Measurements from ENCODE around the gene RASGRP4.

The RASGRP4 gene

DNA sequence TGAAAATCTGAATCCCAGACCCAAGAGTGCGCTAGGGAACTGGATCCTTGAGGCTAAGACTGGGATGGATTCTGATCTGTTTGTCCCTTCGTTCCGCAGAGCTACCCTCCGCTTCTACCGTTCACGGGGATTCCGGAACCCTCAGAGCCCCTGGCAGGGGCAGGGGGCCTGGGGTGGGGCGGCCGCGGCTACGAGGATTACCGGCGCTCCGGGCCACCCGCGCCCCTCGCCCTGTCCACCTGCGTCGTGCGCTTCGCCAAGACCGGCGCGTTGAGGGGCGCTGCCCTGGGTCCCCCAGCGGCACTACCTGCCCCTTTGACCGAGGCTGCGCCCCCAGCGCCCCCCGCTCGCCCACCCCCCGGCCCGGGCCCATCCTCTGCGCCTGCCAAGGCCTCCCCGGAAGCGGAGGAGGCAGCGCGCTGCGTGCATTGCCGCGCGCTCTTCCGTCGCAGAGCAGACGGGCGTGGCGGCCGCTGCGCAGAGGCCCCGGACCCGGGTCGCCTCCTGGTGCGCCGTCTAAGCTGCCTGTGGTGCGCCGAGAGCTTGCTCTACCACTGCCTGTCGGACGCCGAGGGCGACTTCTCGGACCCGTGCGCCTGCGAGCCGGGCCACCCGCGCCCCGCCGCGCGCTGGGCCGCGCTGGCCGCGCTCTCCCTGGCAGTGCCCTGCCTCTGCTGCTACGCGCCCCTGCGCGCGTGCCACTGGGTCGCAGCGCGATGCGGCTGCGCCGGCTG lies 30.5 kb downstream of the RASGRP4 start:
- Histone ChIP-seq H3K4me3 (ENCODE audit: low read length) (no peak overlapping the region), H3K9me3 (ENCODE audit: insufficient read depth, low read depth, low read length) (no peaks in the 10 kb centered on the region), H3K4me1 (ENCODE audit: insufficient read depth, low read length) (peaks cover 12% of the 10 kb centered on the region), H3K9ac (ENCODE audit: low read depth, low read length) (no peak overlapping the region), H3K27me3 (ENCODE audit: insufficient read depth, low read length) (peaks cover 39% of the 10 kb centered on the region), H3K27ac (ENCODE audit: low read length) (no peak overlapping the region), H3K36me3 (ENCODE audit: insufficient read depth, low read depth, low read length) (peaks cover 23% of the 10 kb centered on the region)

DNA sequence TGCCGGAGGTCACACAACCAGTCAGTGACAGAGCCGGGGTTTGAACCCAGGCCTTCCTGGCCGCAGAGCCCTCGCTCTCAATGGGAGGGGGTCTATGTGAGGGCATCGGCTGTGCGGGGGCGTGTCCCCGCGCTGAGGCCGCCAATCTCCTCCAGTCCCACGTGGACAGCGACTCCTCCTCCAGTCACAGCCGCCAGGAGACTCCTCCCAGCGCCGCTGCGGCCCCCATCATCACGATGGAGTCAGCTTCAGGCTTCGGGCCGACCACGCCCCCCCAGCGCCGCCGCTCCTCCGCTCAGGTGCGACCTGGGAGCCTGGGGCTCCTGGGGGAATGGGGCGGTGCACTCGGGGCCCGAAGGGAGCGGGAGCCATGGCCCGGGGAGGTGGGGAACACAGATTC lies 31.5 kb downstream of the RASGRP4 start:
- H3K36me3 ChIP-seq (ENCODE audit: insufficient read depth, low read depth, low read length), result peaks cover 23% of the 10 kb centered on the region
- H3K27ac ChIP-seq (ENCODE audit: low read length), result no peak overlapping the region
- no peak overlapping the region; the same call in 1 of the 2 replicates for H3K9ac ChIP-seq (ENCODE audit: low read depth, low read length)
- H3K4me3 ChIP-seq (ENCODE audit: low read length), result peak overlapping the region; percentile 29; the same call in 1 of the 2 replicates
- H3K9me3 ChIP-seq (ENCODE audit: insufficient read depth, low read depth, low read length), result no peaks in the 10 kb centered on the region
- H3K27me3 ChIP-seq (ENCODE audit: insufficient read depth, low read length), result peaks cover 29% of the 10 kb centered on the region
- peaks cover 18% of the 10 kb centered on the region for H3K4me1 ChIP-seq (ENCODE audit: insufficient read depth, low read length)

DNA sequence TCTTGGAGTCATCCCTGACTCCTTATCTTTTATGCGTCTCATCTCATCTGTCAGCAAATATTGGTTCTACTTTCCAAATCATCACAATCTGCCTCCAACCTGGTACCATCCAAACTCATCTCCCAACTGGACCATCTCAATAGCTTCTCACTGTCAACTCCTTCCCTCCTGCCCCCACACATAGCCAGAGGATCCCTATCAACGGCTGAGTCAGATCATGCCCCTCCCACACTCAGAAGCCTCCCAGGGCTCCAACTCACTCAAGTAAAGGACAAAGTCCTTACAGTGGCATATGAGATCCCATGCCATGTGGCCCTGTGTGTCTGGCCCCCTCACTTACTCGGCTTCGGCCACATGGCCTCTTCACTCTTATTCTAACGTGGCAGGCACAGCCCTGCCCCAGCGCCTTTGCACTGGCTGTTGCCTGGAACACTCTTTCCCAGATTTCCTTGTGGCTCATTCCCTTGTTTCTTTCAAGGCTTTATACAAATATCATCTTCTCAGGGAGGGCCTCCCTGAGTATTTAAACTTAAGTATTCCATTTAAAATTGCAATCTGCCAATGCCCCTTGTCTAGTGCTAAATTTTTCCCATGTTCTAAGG lies 33.2 kb downstream of the RASGRP4 start:
- Histone ChIP-seq H3K4me3 (ENCODE audit: low read length) (no peak overlapping the region), H3K36me3 (ENCODE audit: insufficient read depth, low read depth, low read length) (peaks cover 23% of the 10 kb centered on the region), H3K27me3 (ENCODE audit: insufficient read depth, low read length) (peaks cover 13% of the 10 kb centered on the region; the same call in 1 of the 2 replicates), H3K4me1 (ENCODE audit: insufficient read depth, low read length) (peaks cover 18% of the 10 kb centered on the region), H3K27ac (ENCODE audit: low read length) (no peak overlapping the region), H3K9me3 (ENCODE audit: insufficient read depth, low read depth, low read length) (no peaks in the 10 kb centered on the region), H3K9ac (ENCODE audit: low read depth, low read length) (no peak overlapping the region)

DNA sequence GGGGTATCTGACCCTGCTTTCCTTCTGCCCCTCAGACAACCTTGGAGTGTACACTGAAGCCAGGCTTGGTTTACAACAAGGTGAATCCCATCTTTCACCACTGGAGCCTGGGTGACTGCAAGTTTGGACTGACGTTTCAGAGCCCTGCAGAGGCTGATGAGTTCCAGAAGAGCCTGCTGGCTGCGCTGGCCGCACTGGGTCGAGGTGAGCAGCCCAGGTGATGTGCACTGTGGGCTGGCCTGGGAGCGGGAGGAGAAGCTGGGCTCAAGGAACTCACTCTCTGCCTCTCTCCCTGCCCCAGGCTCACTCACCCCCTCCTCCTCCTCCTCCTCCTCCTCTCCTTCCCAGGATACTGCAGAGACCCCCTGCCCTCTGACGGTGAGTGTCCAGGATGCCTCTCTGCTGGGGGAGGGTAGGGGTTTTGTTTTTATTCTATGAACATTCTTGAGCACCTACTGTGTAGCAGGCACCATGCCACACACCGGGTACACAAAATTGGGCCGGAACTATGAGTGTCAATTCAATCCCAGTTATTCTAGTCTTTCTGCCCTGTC lies 34.0 kb downstream of the RASGRP4 start:
- Histone ChIP-seq H3K4me1 (ENCODE audit: insufficient read depth, low read length) (peaks cover 18% of the 10 kb centered on the region), H3K9me3 (ENCODE audit: insufficient read depth, low read depth, low read length) (no peaks in the 10 kb centered on the region), H3K27me3 (ENCODE audit: insufficient read depth, low read length) (peaks cover 5% of the 10 kb centered on the region; the same call in 1 of the 2 replicates), H3K27ac (ENCODE audit: low read length) (no peak overlapping the region), H3K4me3 (ENCODE audit: low read length) (no peak overlapping the region), H3K9ac (ENCODE audit: low read depth, low read length) (no peak overlapping the region), H3K36me3 (ENCODE audit: insufficient read depth, low read depth, low read length) (peaks cover 23% of the 10 kb centered on the region)

DNA sequence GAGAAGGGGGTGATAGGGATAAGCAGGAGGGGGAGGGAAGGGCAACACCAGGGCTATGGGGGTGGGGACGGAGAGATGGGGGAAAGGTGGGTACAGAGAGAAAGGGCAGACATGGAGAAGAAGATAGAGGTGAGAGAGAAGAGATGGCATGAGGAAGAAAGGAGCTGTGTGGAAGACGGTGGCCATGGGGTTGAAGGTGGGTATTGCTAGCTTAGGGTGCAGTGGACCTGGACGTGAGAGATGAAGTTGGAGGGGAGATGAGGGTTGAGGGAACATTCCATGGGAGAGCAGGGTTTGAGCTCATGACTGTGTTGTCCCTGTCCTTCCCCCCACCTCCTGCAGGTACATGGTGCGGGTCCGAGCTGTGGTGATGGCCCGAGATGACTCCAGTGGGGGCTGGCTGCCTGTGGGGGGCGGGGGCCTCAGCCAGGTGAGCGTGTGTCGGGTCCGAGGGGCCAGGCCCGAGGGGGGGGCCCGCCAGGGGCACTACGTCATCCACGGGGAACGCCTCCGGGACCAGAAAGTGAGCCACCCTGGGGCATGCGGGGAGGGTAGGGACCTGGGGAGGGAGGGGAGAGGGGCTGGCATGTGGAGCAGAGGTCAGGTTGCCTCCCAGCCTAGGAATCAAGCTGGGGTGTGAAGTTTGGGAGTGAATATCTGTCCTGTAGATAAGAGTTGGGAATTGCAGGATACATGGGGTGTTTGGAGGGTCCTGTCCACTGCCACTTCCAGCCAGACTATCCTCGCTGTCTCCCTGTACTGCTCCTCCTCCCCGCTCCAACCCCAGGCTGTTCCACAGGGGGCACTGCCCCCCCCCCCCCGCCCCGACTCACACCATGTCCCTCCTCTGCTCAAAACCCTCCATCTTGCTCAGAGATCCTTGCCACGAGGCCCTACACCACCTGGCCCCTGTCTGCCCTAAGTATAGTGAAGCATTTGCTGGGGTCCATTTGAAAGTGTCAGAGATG lies 35.8 kb downstream of the RASGRP4 start:
- H3K4me3 ChIP-seq (ENCODE audit: low read length), result peak overlapping the region; percentile 99
- peak overlapping the region; percentile 23; the same call in 1 of the 2 replicates for H3K9ac ChIP-seq (ENCODE audit: low read depth, low read length)
- no peak overlapping the region for H3K27ac ChIP-seq (ENCODE audit: low read length)

DNA sequence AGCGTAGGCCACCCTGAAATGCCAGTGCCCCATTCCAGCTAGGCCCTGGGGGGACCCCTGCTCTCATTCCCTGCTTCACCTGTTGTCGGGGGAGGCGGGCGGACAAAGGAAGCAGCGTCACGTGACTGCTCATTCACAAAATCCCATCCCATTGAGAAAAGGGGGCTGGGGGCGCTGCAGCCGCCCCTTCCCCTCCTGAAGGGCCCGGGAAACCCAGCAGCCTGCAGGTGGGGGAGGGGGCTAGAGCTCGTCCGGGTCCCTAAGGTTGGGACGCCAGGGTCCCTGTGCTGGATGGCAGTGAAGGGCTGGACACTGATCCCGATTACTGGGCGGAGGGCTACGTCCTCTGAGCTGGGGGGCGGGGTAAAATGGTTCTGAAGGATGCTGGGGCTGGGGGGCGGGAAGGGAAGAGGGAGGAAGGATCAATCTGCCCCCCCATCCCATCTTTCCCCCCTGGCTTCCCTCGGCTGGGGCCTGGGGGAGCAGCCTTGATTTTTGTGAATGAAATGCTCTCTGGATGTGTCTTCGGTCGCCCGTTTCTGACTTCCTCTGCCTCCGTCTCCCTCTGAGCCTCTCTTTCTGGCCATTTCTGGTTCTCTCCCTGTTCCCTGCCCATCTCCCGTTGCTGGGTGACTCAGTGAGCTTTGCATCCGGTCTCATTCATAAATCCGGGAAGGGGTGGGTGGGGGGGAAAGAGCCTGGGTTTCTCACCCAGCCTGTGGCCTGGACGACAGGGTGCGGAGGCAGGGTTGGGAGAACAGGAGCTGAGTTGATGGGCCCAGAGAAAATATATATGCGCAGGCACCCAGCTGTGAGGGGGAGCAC lies 36.7 kb downstream of the RASGRP4 start:
- Histone ChIP-seq H3K36me3 (ENCODE audit: insufficient read depth, low read depth, low read length) (peaks cover 16% of the 10 kb centered on the region), H3K27me3 (ENCODE audit: insufficient read depth, low read length) (peaks cover 7% of the 10 kb centered on the region; the same call in 1 of the 2 replicates), H3K4me1 (ENCODE audit: insufficient read depth, low read length) (peaks cover 14% of the 10 kb centered on the region), H3K9ac (ENCODE audit: low read depth, low read length) (peak overlapping the region; percentile 93; the same call in 1 of the 2 replicates), H3K9me3 (ENCODE audit: insufficient read depth, low read depth, low read length) (no peaks in the 10 kb centered on the region), H3K27ac (ENCODE audit: low read length) (peak overlapping the region; percentile 98), H3K4me3 (ENCODE audit: low read length) (peak overlapping the region; percentile 99)

More for the DNA sequence above, 35.8 kb downstream of the RASGRP4 start:
- Histone ChIP-seq H3K36me3 (ENCODE audit: insufficient read depth, low read depth, low read length) (peaks cover 16% of the 10 kb centered on the region), H3K4me1 (ENCODE audit: insufficient read depth, low read length) (peaks cover 18% of the 10 kb centered on the region), H3K27me3 (ENCODE audit: insufficient read depth, low read length) (peaks cover 7% of the 10 kb centered on the region; the same call in 1 of the 2 replicates), H3K9me3 (ENCODE audit: insufficient read depth, low read depth, low read length) (no peaks in the 10 kb centered on the region)

DNA sequence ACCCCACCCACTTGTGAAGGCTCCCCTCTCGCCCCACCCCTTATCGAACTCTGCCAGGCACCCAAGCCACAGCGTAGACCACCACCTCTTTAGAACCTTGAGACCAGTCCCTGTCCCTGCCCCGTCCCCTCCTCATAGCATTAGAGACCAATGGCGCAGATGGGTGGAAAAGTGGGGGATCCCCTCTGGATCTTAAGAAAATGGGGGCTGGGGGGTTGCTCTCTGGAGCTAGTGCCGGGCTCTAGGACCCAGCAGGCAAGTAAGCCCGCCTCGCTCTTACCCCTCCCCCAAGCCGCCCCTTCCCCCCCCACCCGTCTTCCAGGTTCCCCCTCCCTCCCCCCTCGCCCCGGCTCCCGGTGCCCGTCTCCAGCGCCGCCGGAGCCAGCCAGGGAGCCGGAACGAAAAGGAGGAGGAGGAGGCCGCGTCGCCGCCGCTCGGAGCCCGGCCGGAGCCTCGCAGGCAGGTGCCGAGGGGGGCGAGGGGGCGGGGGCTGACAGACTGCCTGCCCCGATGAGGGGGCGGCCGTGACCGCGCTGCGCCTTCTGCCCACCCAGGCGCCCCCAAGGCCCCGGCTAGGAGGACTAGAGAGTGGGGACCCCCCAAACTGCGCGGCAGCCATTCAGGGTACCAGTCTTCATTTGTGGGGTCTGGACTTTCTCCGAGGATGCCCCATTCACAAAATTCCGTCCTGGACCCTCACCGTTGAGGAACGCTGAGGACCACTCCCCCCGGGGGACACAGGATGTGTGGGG lies 37.5 kb downstream of the RASGRP4 start, which contains the start of gene SPRED3:
Gene SPRED3, plus strand, starts transcription at position 349 of the 752 bp plus-strand sequence. CDS start 1,606 bp downstream, outside the sequence.
- H3K4me3 ChIP-seq (ENCODE audit: low read length), result peak within 1 kb of the TSS; percentile 99
- no peaks in the 10 kb centered on the region for H3K9me3 ChIP-seq (ENCODE audit: insufficient read depth, low read depth, low read length)
- peak within 1 kb of the TSS; percentile 98 for H3K27ac ChIP-seq (ENCODE audit: low read length)
- H3K4me1 ChIP-seq (ENCODE audit: insufficient read depth, low read length), result peaks cover 14% of the 10 kb centered on the region
- H3K9ac ChIP-seq (ENCODE audit: low read depth, low read length), result peak within 1 kb of the TSS; percentile 93; the same call in 1 of the 2 replicates
- H3K27me3 ChIP-seq (ENCODE audit: insufficient read depth, low read length), result peaks cover 7% of the 10 kb centered on the region; the same call in 1 of the 2 replicates
- H3K36me3 ChIP-seq (ENCODE audit: insufficient read depth, low read depth, low read length), result peaks cover 23% of the 10 kb centered on the region

DNA sequence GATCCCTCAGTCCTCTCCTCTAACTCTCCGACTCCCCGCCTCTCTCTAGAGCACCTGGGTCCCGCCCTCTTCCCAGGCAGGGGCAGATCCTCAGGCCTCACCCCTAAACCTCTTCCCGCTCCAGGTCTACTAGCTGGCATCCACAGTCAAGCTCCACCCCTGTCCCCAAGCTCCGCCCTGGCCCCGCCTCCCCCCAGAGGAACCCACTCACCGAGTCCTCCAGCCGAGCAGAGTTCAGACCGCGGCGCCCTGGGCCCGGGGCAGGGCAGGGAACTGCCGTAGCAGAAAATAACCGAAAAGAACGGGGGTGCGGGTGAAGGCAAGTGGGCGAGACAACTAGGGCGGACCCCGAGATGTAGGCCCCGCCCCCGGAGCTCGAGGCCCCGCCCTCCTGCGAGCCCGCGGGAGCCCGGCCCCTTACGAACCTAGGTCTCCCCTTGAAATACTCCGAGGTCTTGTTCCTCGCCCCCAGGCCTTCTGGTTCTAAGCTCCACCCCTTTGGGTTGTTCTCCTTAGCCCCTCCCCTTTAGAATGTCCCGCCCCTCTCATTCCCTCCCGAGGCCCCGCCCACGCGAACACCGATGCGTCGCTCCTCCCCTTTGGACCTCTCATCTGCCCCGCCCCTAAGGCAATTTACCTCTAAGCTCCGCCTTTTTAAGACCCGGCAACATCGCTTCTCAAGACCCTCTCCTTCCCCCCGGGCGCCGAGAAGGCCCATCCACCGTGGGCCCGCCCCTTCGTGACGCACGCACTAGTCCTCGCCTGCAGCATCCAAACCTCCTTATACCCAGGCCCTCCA lies 38.3 kb downstream of the RASGRP4 start, which contains the start of gene GGN:
Gene GGN, minus strand, starts transcription at position 485 of the 799 bp plus-strand sequence. CDS start 773 bp downstream, outside the sequence.
- H3K27ac ChIP-seq (ENCODE audit: low read length), result peak within 1 kb of the TSS; percentile 98
- peaks cover 14% of the 10 kb centered on the region for H3K4me1 ChIP-seq (ENCODE audit: insufficient read depth, low read length)
- H3K4me3 ChIP-seq (ENCODE audit: low read length), result peak within 1 kb of the TSS; percentile 99
- H3K9me3 ChIP-seq (ENCODE audit: insufficient read depth, low read depth, low read length), result no peaks in the 10 kb centered on the region
- H3K27me3 ChIP-seq (ENCODE audit: insufficient read depth, low read length), result peaks cover 7% of the 10 kb centered on the region; the same call in 1 of the 2 replicates
- peaks cover 26% of the 10 kb centered on the region for H3K36me3 ChIP-seq (ENCODE audit: insufficient read depth, low read depth, low read length)
- peak within 1 kb of the TSS; percentile 93; the same call in 1 of the 2 replicates for H3K9ac ChIP-seq (ENCODE audit: low read depth, low read length)

DNA sequence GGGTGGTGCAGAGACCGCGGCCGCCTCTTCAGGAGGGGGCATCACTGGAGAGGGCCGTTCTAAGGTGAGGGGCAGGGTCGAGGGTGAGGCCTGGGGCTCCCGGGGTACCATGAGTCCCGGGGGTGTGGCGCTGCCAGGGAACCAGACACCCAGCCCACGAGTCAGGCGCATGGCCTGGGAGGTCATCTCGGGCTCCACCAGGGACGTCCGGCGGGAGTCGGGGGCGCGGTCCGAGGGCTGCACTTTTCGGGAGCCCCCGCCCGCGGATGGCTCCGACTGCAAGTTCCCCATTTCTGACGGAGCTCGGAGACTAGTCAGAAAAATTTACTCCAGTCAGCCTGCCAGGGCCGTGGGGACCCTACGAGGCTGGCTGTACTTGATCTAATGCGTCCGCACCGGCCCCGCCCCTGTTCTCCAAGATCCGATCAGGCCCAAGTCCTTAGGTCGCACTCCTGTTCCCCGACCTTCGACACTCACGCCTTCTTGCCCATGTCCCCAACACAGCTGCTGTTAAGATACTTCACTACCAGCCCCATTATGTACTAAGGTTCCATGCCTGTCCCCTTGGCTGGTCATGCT lies 39.0 kb downstream of the RASGRP4 start:
- Histone ChIP-seq H3K4me3 (ENCODE audit: low read length) (peak overlapping the region; percentile 99; the same call in 1 of the 2 replicates), H3K27ac (ENCODE audit: low read length) (no peak overlapping the region), H3K27me3 (ENCODE audit: insufficient read depth, low read length) (peaks cover 7% of the 10 kb centered on the region; the same call in 1 of the 2 replicates), H3K36me3 (ENCODE audit: insufficient read depth, low read depth, low read length) (peaks cover 27% of the 10 kb centered on the region; the same call in 1 of the 2 replicates), H3K9me3 (ENCODE audit: insufficient read depth, low read depth, low read length) (no peaks in the 10 kb centered on the region), H3K4me1 (ENCODE audit: insufficient read depth, low read length) (peaks cover 12% of the 10 kb centered on the region; the same call in 1 of the 2 replicates), H3K9ac (ENCODE audit: low read depth, low read length) (no peak overlapping the region; the same call in 1 of the 2 replicates)
